Measurements from ENCODE around the gene MACROD2. TPM values are rescaled to one million over a fixed set of nuclear protein-coding genes. Genes with fewer than 3 reads are reported as not detected.

Gene MACROD2
- total and polyA plus RNA-seq, 4 donors = 0.66 to 10.5 (median 3.3) TPM

DNA sequence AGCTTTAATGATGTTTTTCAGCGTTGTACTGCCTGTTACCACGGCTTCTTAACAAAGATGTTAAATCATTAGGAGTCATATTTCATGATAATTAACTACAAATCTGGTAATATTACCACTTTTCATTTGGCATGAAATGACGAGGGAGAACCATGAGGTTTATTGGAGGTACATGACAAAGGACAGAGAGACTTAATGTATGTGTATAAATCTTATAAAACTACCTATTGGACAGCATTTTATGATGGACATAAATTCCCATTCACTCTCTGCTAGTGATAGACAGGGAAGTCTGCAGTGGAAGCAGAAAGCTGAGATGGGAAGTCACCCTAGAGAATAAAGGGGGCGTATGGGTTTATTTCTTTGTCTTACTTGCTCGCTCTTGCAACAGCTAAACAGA lies 1292.0 kb downstream of the MACROD2 start:
- WGBS = 89% methylated on average over 5 of the region's 5 CpGs
- no peak for DNase-seq (ENCODE audit: low spot score)
- TF ChIP-seq FOXA1 (IDR thresholded peaks at IDR 0.05) = no peak
- TF ChIP-seq, protein P1, sequence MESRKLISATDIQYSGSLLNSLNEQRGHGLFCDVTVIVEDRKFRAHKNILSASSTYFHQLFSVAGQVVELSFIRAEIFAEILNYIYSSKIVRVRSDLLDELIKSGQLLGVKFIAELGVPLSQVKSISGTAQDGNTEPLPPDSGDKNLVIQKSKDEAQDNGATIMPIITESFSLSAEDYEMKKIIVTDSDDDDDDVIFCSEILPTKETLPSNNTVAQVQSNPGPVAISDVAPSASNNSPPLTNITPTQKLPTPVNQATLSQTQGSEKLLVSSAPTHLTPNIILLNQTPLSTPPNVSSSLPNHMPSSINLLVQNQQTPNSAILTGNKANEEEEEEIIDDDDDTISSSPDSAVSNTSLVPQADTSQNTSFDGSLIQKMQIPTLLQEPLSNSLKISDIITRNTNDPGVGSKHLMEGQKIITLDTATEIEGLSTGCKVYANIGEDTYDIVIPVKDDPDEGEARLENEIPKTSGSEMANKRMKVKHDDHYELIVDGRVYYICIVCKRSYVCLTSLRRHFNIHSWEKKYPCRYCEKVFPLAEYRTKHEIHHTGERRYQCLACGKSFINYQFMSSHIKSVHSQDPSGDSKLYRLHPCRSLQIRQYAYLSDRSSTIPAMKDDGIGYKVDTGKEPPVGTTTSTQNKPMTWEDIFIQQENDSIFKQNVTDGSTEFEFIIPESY (IDR thresholded peaks at IDR 0.05) = no peak
- TF ChIP-seq, protein P2, sequence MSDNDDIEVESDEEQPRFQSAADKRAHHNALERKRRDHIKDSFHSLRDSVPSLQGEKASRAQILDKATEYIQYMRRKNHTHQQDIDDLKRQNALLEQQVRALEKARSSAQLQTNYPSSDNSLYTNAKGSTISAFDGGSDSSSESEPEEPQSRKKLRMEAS (IDR thresholded peaks at IDR 0.05) = no peak
- TF ChIP-seq RAD21 (IDR thresholded peaks at IDR 0.05) = no peak
- TF ChIP-seq YY1 (IDR thresholded peaks at IDR 0.05) = no peak
- TF ChIP-seq, protein P3, sequence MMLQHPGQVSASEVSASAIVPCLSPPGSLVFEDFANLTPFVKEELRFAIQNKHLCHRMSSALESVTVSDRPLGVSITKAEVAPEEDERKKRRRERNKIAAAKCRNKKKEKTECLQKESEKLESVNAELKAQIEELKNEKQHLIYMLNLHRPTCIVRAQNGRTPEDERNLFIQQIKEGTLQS (IDR thresholded peaks at IDR 0.05) = no peak
- H3K27me3 ChIP-seq (ENCODE audit: control insufficient read depth in 4 of 4, insufficient read depth in 4 of 4, low read length in 3 of 4) = no peaks in the 10 kb centered on the region
- H3K4me3 ChIP-seq (ENCODE audit: low read depth in 1 of 3, low read length in 3 of 3) = no peak overlapping the region
- no peaks in the 10 kb centered on the region for H3K9me3 ChIP-seq (ENCODE audit: control insufficient read depth in 4 of 4, low read length in 3 of 4)
- no peaks in the 10 kb centered on the region for H3K4me1 ChIP-seq (ENCODE audit: control insufficient read depth in 4 of 4, insufficient read depth in 4 of 4, low read length in 3 of 4)
- no peak overlapping the region for H3K9ac ChIP-seq (ENCODE audit: low read depth in 1 of 2, low read length in 2 of 2)
- no peaks in the 10 kb centered on the region for H3K36me3 ChIP-seq (ENCODE audit: control insufficient read depth in 4 of 4, insufficient read depth in 3 of 4, low read depth in 1 of 4, low read length in 3 of 4)
- no peak overlapping the region for H3K27ac ChIP-seq (ENCODE audit: low read depth in 1 of 2, low read length in 2 of 2)

DNA sequence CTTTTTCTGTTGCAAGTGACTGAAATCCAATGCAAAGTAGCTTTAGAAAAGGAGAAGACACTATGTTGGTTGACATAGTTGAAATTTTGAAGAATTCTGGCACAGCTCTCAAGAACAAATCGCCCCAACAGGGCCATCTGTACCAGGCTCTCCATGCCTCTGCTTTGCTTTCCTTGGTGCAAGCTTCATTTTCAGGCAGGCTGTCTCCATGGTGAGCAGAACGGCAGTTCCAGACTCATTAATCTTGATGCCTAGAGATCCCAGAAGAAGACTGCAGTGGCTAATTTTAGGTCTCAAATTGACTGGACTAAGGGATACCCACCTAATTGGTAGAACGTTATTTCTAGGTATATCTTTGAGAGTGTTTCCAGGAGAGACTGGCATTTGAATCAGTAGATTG lies 1292.8 kb downstream of the MACROD2 start:
- 86% methylated on average over 3 of the region's 3 CpGs for WGBS
- TF ChIP-seq, protein P4, sequence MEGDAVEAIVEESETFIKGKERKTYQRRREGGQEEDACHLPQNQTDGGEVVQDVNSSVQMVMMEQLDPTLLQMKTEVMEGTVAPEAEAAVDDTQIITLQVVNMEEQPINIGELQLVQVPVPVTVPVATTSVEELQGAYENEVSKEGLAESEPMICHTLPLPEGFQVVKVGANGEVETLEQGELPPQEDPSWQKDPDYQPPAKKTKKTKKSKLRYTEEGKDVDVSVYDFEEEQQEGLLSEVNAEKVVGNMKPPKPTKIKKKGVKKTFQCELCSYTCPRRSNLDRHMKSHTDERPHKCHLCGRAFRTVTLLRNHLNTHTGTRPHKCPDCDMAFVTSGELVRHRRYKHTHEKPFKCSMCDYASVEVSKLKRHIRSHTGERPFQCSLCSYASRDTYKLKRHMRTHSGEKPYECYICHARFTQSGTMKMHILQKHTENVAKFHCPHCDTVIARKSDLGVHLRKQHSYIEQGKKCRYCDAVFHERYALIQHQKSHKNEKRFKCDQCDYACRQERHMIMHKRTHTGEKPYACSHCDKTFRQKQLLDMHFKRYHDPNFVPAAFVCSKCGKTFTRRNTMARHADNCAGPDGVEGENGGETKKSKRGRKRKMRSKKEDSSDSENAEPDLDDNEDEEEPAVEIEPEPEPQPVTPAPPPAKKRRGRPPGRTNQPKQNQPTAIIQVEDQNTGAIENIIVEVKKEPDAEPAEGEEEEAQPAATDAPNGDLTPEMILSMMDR (IDR thresholded peaks at IDR 0.05; ENCODE audit: low read depth, low read length, missing input control) = no peak
- TF ChIP-seq EGR1 (IDR thresholded peaks at IDR 0.05; ENCODE audit: low read depth in 2 of 2) (no peak), RXRA (IDR thresholded peaks at IDR 0.05) (no peak), HNF4A (conservative IDR thresholded peaks at IDR 0.05) (no peak), FOXA1 (IDR thresholded peaks at IDR 0.05) (no peak), NR2F2 (IDR thresholded peaks at IDR 0.05) (no peak), HNF4G (IDR thresholded peaks at IDR 0.05) (no peak)
- TF ChIP-seq, protein P2 (IDR thresholded peaks at IDR 0.05) = no peak
- TF ChIP-seq, protein P3 (IDR thresholded peaks at IDR 0.05) = no peak
- TF ChIP-seq, protein P1 (IDR thresholded peaks at IDR 0.05) = no peak
- TF ChIP-seq, protein P5, sequence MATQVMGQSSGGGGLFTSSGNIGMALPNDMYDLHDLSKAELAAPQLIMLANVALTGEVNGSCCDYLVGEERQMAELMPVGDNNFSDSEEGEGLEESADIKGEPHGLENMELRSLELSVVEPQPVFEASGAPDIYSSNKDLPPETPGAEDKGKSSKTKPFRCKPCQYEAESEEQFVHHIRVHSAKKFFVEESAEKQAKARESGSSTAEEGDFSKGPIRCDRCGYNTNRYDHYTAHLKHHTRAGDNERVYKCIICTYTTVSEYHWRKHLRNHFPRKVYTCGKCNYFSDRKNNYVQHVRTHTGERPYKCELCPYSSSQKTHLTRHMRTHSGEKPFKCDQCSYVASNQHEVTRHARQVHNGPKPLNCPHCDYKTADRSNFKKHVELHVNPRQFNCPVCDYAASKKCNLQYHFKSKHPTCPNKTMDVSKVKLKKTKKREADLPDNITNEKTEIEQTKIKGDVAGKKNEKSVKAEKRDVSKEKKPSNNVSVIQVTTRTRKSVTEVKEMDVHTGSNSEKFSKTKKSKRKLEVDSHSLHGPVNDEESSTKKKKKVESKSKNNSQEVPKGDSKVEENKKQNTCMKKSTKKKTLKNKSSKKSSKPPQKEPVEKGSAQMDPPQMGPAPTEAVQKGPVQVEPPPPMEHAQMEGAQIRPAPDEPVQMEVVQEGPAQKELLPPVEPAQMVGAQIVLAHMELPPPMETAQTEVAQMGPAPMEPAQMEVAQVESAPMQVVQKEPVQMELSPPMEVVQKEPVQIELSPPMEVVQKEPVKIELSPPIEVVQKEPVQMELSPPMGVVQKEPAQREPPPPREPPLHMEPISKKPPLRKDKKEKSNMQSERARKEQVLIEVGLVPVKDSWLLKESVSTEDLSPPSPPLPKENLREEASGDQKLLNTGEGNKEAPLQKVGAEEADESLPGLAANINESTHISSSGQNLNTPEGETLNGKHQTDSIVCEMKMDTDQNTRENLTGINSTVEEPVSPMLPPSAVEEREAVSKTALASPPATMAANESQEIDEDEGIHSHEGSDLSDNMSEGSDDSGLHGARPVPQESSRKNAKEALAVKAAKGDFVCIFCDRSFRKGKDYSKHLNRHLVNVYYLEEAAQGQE (IDR thresholded peaks at IDR 0.05) = no peak
- DNase-seq (ENCODE audit: low spot score) = no peak

More for the DNA sequence above, 1292.8 kb downstream of the MACROD2 start:
- Histone ChIP-seq H3K9ac (ENCODE audit: low read depth in 1 of 2, low read length in 2 of 2) (no peak overlapping the region), H3K4me3 (ENCODE audit: low read depth in 1 of 3, low read length in 3 of 3) (no peak overlapping the region), H3K36me3 (ENCODE audit: control insufficient read depth in 4 of 4, insufficient read depth in 3 of 4, low read depth in 1 of 4, low read length in 3 of 4) (no peaks in the 10 kb centered on the region), H3K27me3 (ENCODE audit: control insufficient read depth in 4 of 4, insufficient read depth in 4 of 4, low read length in 3 of 4) (no peaks in the 10 kb centered on the region), H3K27ac (ENCODE audit: low read depth in 1 of 2, low read length in 2 of 2) (no peak overlapping the region), H3K9me3 (ENCODE audit: control insufficient read depth in 4 of 4, low read length in 3 of 4) (no peaks in the 10 kb centered on the region), H3K4me1 (ENCODE audit: control insufficient read depth in 4 of 4, insufficient read depth in 4 of 4, low read length in 3 of 4) (no peaks in the 10 kb centered on the region)

Data from liver (tissue), 9 donors.